Neural cell (in vitro differentiated cells): ENCODE results near the gene RANGAP1.

Experiments
- CTCF ChIP-seq: fragments of 450-650 bp; IDR thresholded peaks from 2 replicates; pipeline ENCODE4 v1.5.1; 2014; ENCODE audit warnings: antibody characterized with exemption, mild to moderate bottlenecking, moderate library complexity; ENCODE audit not compliant: poor library complexity, severe bottlenecking
- EP300 ChIP-seq: fragments of 450-650 bp; conservative IDR thresholded peaks from 2 replicates; pipeline ENCODE4 v1.6.1; 2014; ENCODE audit warnings: antibody characterized with exemption, mild to moderate bottlenecking, moderate library complexity; ENCODE audit not compliant: poor library complexity, severe bottlenecking
- EZH2 ChIP-seq: fragments of 200-600, 300-800 bp; shearing (Covaris generic), sonication (generic); IDR thresholded peaks from 2 replicates; pipeline ENCODE4 v1.6.1; 2014; ENCODE audit warnings: antibody characterized with exemption, low read length, borderline replicate concordance, mild to moderate bottlenecking; ENCODE audit not compliant: insufficient read depth, poor library complexity, severe bottlenecking
- POLR2AphosphoS5 ChIP-seq: IDR thresholded peaks from 2 replicates; pipeline ENCODE4 v1.6.1; 2012

- TF ChIP-seq CTCF (no peak), POLR2AphosphoS5 (no peak), EZH2 (no peak), EP300 (no peak)
These were observed 68.3 kb downstream of the RANGAP1 start for GRCh38 chr22:41217553-41218157.
